Hepatocyte (in vitro differentiated cells): ENCODE results near the gene KERA.

Experiments used
- EZH2 ChIP-seq: fragments of 200-600 bp; sonication (generic); IDR thresholded peaks from 2 replicates; pipeline ENCODE4 v1.6.1; 2016; ENCODE audit warnings: antibody characterized with exemption, mild to moderate bottlenecking, borderline replicate concordance
- TF ChIP-seq, protein P1 (sequence below): fragments of 200-600 bp; sonication (generic); IDR thresholded peaks from 2 replicates; pipeline ENCODE4 v1.5.1; 2016; ENCODE audit warnings: antibody characterized with exemption, mild to moderate bottlenecking; ENCODE audit not compliant: poor library complexity

GRCh38 chr12:91094032-91094662 lies 36.3 kb upstream of the KERA start:
- TF ChIP-seq, protein P1, sequence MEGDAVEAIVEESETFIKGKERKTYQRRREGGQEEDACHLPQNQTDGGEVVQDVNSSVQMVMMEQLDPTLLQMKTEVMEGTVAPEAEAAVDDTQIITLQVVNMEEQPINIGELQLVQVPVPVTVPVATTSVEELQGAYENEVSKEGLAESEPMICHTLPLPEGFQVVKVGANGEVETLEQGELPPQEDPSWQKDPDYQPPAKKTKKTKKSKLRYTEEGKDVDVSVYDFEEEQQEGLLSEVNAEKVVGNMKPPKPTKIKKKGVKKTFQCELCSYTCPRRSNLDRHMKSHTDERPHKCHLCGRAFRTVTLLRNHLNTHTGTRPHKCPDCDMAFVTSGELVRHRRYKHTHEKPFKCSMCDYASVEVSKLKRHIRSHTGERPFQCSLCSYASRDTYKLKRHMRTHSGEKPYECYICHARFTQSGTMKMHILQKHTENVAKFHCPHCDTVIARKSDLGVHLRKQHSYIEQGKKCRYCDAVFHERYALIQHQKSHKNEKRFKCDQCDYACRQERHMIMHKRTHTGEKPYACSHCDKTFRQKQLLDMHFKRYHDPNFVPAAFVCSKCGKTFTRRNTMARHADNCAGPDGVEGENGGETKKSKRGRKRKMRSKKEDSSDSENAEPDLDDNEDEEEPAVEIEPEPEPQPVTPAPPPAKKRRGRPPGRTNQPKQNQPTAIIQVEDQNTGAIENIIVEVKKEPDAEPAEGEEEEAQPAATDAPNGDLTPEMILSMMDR = no peak
- TF ChIP-seq EZH2 = no peak
